GM12873 (cell line): Measurements from ENCODE around the gene DCAF15.

Experiments
- TF ChIP-seq, protein P1 (sequence below): IDR thresholded peaks from 2 replicates; pipeline ENCODE4 v1.5.1; 2012; ENCODE audit warnings: low read depth, mild to moderate bottlenecking, moderate library complexity, low read length, control low read depth; ENCODE audit not compliant: insufficient read depth; ENCODE audit errors: missing control alignments

DCAF15 gene

GRCh38 chr19:13913352-13913751, 39.0 kb upstream of the DCAF15 start:
- TF ChIP-seq, protein P1, sequence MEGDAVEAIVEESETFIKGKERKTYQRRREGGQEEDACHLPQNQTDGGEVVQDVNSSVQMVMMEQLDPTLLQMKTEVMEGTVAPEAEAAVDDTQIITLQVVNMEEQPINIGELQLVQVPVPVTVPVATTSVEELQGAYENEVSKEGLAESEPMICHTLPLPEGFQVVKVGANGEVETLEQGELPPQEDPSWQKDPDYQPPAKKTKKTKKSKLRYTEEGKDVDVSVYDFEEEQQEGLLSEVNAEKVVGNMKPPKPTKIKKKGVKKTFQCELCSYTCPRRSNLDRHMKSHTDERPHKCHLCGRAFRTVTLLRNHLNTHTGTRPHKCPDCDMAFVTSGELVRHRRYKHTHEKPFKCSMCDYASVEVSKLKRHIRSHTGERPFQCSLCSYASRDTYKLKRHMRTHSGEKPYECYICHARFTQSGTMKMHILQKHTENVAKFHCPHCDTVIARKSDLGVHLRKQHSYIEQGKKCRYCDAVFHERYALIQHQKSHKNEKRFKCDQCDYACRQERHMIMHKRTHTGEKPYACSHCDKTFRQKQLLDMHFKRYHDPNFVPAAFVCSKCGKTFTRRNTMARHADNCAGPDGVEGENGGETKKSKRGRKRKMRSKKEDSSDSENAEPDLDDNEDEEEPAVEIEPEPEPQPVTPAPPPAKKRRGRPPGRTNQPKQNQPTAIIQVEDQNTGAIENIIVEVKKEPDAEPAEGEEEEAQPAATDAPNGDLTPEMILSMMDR, result no peak

GRCh38 chr19:13914777-13915176, 37.5 kb upstream of the DCAF15 start:
- TF ChIP-seq, protein P1, result no peak

DNA sequence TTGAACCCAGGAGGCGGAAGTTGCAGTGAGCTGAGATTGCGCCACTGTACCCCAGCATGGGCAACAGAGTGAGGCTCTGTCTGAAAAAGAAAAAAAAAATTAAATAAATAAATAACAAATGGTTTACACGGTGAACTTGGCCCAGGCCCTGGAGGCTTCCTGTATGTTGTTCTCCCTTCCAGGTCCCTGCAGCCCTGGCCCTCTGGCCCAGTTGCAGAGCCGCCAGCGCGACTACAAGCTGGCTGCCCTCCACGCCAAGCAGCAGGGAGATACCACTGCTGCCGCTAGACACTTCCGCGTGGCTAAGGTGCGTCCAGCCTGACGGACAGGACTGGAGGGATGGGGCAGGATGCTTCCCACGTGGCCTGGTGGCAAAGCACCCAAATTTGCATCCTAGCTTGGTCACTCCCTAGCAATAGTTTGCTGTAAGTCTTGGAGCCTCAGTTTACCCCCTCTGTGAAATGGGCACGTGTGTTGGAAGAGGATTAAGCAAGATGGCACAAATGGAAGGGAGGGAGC, 34.4 kb upstream of the DCAF15 start:
- TF ChIP-seq, protein P1, result no peak

DNA sequence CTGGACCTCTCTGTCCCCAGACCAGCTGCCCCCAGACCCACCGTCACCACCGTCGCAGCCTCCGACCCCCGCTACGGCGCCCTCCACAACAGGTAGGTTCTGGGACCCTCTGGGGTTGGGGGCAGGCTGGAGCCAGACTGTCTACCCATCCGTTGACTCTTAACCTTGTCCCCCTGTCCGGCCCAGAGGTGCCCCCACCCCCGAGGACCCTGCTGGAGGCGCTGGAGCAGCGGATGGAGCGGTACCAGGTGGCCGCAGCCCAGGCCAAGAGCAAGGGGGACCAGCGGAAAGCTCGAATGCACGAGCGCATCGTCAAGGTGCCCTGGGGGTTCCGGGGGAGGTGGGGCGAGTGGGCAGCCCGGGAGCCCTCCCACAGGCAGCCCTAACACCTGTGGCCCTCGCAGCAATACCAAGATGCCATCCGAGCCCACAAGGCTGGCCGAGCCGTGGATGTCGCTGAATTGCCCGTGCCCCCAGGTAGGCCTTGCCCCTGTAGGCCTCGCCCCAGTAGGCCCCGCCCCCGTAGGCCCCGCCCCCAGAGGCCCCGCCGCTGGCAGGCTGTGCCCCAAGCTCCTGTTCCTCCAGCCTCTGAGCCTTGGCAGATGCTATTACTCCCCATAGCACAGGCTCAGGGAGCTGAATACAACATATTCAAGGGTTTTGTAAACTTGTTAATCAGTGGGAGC, 33.4 kb upstream of the DCAF15 start:
- TF ChIP-seq, protein P1, result no peak

- TF ChIP-seq, protein P1, result no peak
These were observed 31.8 kb upstream of the DCAF15 start for GRCh38 chr19:13920524-13920923.

- TF ChIP-seq, protein P1, result no peak
These were observed 31.2 kb upstream of the DCAF15 start for GRCh38 chr19:13920940-13921747.
